DMS 273 (cell line): Measurements from ENCODE around the gene CD72.
A peak's percentile ranks its signal among the peaks of the same experiment; 100 is the strongest.
"Not testable (repeated sequence)": the region's sequence is repeated elsewhere in the genome, so short reads cannot be mapped to it uniquely, and the experiment has no call there.

Experiments used
- DNase-seq: peaks from one replicate; lab custom pipeline; 2025; ENCODE audit not compliant: unreplicated experiment; lab: John Stamatoyannopoulos, UW

Gene CD72

GRCh38 chr9:35616681-35617459, 1.3 kb downstream of the CD72 start:
- DNase-seq = peak; percentile 47

GRCh38 chr9:35615981-35616680, 2.1 kb downstream of the CD72 start:
- DNase-seq = no peak

DNA sequence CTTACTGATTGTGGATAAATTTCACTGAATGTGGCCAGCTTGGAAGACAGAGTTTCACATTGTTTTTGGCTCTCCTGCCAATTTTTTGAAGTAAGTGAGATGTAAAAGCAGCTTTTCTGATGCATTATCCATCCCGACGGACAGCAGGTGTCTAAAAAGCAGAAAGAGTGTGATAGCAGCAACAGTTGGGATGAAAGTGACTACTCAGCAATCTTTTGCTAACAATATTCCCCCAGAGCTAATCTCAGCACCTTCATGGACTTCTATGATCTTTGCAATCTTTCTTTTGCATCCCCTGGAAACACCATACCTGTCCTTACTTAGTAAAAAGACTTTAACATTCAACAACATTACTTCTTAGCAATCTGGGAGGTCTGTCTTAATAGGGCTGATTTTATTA, 5.4 kb downstream of the CD72 start:
- DNase-seq = no peak

DNA sequence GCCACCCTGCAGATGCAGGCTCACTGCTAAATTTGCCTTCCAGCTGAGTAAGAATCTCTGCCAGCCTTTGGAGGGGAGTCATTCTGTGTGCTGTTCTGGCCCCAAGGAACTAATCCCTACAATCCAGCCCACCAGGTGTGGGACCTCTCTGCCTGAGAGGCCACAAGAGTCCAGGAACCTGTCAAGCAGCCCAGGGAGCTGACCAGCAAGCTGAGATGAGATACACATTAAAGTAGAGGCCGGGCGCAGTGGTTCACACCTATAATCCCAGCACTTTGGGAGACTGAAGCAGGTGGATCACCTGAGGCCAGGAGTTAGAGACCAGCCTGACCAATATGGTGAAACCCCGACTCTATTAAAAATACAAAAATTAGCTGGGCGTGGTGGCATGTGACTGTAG, 6.1 kb downstream of the CD72 start:
- not testable (repeated sequence) for DNase-seq

DNA sequence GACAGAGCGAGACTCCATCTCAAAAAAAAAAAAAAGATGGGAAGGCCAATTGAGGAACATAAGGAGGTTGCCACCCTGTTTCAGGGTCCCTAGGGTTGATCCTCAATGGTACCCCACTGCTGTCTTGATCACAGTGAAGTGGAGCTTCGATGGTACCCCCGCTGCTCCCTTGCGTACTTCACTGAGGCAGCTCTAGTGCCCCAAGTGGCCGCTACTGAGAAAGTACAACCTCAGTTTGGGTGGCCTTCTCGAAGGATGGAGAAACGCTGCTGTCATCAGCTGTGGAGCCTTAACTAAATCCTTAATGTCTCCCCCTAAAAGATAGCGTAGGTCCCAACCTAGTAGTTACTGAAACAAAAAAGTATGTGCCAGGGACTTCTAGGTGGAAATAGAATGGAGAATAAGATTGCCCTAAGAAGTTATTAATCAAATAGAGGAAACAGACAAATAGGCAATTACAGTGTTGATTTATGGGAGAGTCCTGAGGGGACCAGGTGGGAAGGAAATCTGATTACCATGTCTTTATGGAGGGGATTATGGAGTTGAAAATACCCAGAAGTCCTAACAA, 6.9 kb downstream of the CD72 start:
- peak; percentile 64 for DNase-seq

- peak; percentile 53 for DNase-seq
Observed at GRCh38 chr9:35609820-35610163, 8.4 kb downstream of the CD72 start.

GRCh38 chr9:35609001-35609819, 9.0 kb downstream of the CD72 start:
- DNase-seq = peak; percentile 85

- no peak for DNase-seq
Observed at GRCh38 chr9:35608221-35608620, 10.0 kb downstream of the CD72 start.

DNA sequence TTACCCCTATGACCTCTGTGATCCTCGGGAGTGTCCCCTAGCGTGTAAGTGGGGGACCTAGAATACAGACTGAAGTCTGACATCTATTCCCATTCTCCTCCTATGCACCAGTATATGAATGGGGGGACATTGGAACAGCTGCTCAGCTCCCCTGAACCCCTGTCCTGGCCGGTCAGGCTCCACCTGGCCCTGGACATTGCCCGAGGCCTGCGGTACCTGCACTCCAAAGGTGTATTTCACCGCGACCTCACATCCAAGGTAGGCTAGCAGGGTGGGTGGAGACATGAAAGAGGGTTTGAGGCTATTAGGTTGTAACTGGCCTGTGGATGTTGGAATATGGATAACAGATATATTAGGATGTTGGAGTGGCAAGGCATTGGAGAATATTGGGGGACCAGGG, 11.5 kb downstream of the CD72 start:
- DNase-seq = no peak

DNA sequence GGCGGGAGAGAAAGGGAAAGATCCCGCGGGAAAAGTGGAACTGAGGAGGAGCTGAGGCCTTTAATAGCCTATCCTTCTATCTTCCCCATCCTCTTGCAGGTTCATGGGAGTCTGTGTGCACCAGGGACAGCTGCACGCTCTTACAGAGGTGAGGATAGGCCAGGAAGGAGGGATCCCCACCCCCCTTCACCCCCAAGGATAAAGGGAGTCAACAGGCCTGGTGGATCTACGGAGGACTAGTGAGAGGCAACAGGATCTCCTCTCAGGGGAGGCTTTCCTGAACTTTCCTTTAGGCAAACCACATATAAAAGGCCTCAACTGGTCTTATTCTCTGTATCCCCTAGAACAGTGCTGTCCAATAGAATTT, 12.1 kb downstream of the CD72 start:
- DNase-seq = no peak

GRCh38 chr9:35605351-35606137, 12.7 kb downstream of the CD72 start:
- peak; percentile 81 for DNase-seq

- DNase-seq = peak; percentile 86
Observed at GRCh38 chr9:35604578-35605350, 13.4 kb downstream of the CD72 start, which contains the start of gene TESK1. Gene TESK1, plus strand, starts transcription at chr9:35605262. Its CDS starts 358 bp downstream, at chr9:35605620.

- DNase-seq = peak; percentile 100
Observed at GRCh38 chr9:35603986-35604577, 14.1 kb downstream of the CD72 start.

DNA sequence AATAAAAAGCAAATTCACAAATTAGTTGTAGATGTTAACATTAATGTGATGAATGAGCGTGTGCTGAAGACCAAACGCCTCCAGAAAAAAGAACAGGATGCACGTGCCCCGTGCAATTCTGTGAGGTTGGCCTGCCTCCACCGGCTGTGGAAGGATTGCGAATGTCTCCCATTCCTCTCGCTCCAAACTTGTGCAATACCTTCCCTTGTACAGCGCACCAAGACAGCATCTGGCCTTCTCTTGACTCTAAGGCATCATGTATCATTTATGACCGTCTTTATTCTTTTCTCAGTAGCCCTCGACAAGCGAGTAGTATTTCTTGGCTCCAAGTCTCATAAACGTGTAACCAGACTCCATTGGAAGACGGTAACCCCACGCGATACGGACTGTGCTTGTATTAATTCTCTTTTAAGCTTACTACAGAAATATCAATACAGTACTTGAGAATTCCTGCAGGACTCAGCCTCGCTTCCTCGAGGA, 14.7 kb downstream of the CD72 start:
- peak; percentile 82 for DNase-seq

GRCh38 chr9:35599763-35600604, 18.2 kb downstream of the CD72 start:
- no peak for DNase-seq

GRCh38 chr9:35598866-35599590, 19.2 kb downstream of the CD72 start:
- DNase-seq = no peak

GRCh38 chr9:35596907-35597306, 21.3 kb downstream of the CD72 start:
- DNase-seq = not testable (repeated sequence)

GRCh38 chr9:35594471-35594870, 23.7 kb downstream of the CD72 start:
- no peak for DNase-seq
